K562 (cell line): ENCODE data around the gene FGFR1OP2. TPM values are rescaled to one million over a fixed set of nuclear protein-coding genes. Genes with fewer than 3 reads are reported as not detected.

Experiments used
- ATAC-seq: fragments of 200-7000 bp; cut with Tn5 transposase; 3 replicates; pipeline ENCODE4 v1.9.1; 2020; ENCODE audit warnings: moderate library complexity
- BruUV-seq: library from RNA; stranded (reverse); fragments of 400-500 nt; replicated peaks from 2 replicates; lab custom pipeline; 2021; lab: Mats Ljungman, UMichigan
- CTCF ChIA-PET: fragments of 300-600 bp; formaldehyde crosslinking; extraction: SDS; loops from one replicate; lab custom pipeline; 2021; ENCODE audit warnings: low intra/inter-chr PET ratio; lab: Yijun Ruan, JAX
- POLR2A ChIA-PET: fragments of 300-600, 350-650 bp; sonication (Branson Sonifier 250); formaldehyde crosslinking; extraction: SDS; loops from one replicate; lab custom pipeline; 2021; ENCODE audit warnings: antibody characterized with exemption, inconsistent platforms; lab: Yijun Ruan, JAX
- DNase-seq, 4 experiments: peaks; one replicate each; pipeline versions ENCODE4 v3.0.0 to v3.0.0-alpha.2; 2011 to 2018; ENCODE audit warnings: low spot score in 3 of 4, mixed read lengths in 3 of 4; ENCODE audit errors: extremely low read depth in 1 of 4
- FAIRE-seq: peaks from 2 replicates; lab custom pipeline; 2011; peaks lifted over from hg19 to GRCh38; lab: Jason Lieb, UNC
- H2AFZ ChIP-seq: 2 replicates; pipeline ENCODE4 v1.6.0; 2011; ENCODE audit warnings: low read depth, low read length, control low read depth, inconsistent platforms
- H3K27ac ChIP-seq: fragments of 200-600 bp; 3 replicates; pipeline ENCODE4 v1.8.0; 2011; ENCODE audit warnings: low read depth, mild to moderate bottlenecking, control low read depth, inconsistent platforms, low read length, moderate library complexity, mixed read lengths; ENCODE audit errors: extremely low read depth
- H3K27me3 ChIP-seq, 2 experiments: fragments of 300-600 bp in 1 of 2; 2 replicates in 1 of 2; 3 replicates in 1 of 2; pipeline versions ENCODE4 v1.6.0 to v1.8.0; 2011; ENCODE audit warnings: inconsistent platforms in 2 of 2, low read length in 2 of 2, mild to moderate bottlenecking in 1 of 2, mixed read lengths in 1 of 2, moderate library complexity in 1 of 2; ENCODE audit not compliant: control insufficient read depth in 2 of 2, insufficient read depth in 2 of 2
- H3K36me3 ChIP-seq: fragments of 300-600 bp; 3 replicates; pipeline ENCODE4 v1.8.0; 2011; ENCODE audit warnings: mild to moderate bottlenecking, low read length, inconsistent platforms; ENCODE audit not compliant: control insufficient read depth, insufficient read depth
- H3K4me1 ChIP-seq, 2 experiments: fragments of 200-600 bp in 1 of 2; replicated peaks in 1 of 2; 2 replicates in 1 of 2; 3 replicates in 1 of 2; pipeline versions ENCODE4 v1.5.1 to v1.8.0; 2011; ENCODE audit warnings: inconsistent platforms in 2 of 2, low read length in 2 of 2, mild to moderate bottlenecking in 1 of 2, mixed read lengths in 1 of 2, moderate library complexity in 1 of 2; ENCODE audit not compliant: control insufficient read depth in 2 of 2, insufficient read depth in 2 of 2
- H3K4me2 ChIP-seq: 2 replicates; pipeline ENCODE4 v1.6.1; 2011; ENCODE audit warnings: low read length, control low read depth, inconsistent platforms, mixed read lengths; ENCODE audit not compliant: insufficient read depth
- H3K4me3 ChIP-seq: fragments of 200-600 bp; sonication (generic), shearing (Covaris generic); 2 replicates; pipeline ENCODE4 v1.5.1; 2016; ENCODE audit warnings: control low read depth, inconsistent platforms
- H3K79me2 ChIP-seq: fragments of 200-600 bp; 3 replicates; pipeline ENCODE4 v1.8.0; 2011; ENCODE audit warnings: low read length, inconsistent platforms; ENCODE audit not compliant: control insufficient read depth, insufficient read depth
- H3K9ac ChIP-seq, 2 experiments: 2 replicates each; pipeline versions ENCODE4 v1.6.0 to v1.6.1; 2011; ENCODE audit warnings: low read depth in 2 of 2, low read length in 2 of 2, control low read depth in 1 of 2, inconsistent platforms in 1 of 2, mild to moderate bottlenecking in 1 of 2, mixed read lengths in 1 of 2; ENCODE audit not compliant: insufficient read depth in 1 of 2
- H3K9me1 ChIP-seq: one replicate; pipeline ENCODE4 v1.6.0; 2011; ENCODE audit warnings: inconsistent platforms, mild to moderate bottlenecking, low read length, moderate library complexity; ENCODE audit not compliant: control insufficient read depth, insufficient read depth
- H3K9me3 ChIP-seq: replicated peaks from 2 replicates; pipeline ENCODE4 v1.5.1; 2011; ENCODE audit warnings: low read depth, low read length, inconsistent platforms; ENCODE audit not compliant: control insufficient read depth, insufficient read depth
- H4K20me1 ChIP-seq: replicated peaks from 2 replicates; pipeline ENCODE4 v1.6.1; 2011; ENCODE audit warnings: low read length, inconsistent platforms, mixed read lengths; ENCODE audit not compliant: control insufficient read depth, insufficient read depth
- KAT8 ChIP-seq: fragments of 450-650 bp; IDR thresholded peaks from 2 replicates; pipeline ENCODE4 v1.6.1; 2016; ENCODE audit warnings: low read depth, mild to moderate bottlenecking
- NUFIP1 ChIP-seq: fragments of 450-650 bp; IDR thresholded peaks from 2 replicates; pipeline ENCODE4 v1.6.1; 2018; ENCODE audit not compliant: partially characterized antibody
- RBM22 ChIP-seq: fragments of 200-400 bp; formaldehyde crosslinking; IDR thresholded peaks from 2 replicates; pipeline ENCODE4 v1.6.1; 2018; ENCODE audit warnings: low read length, low read depth; ENCODE audit not compliant: poor library complexity, severe bottlenecking
- SAFB2 ChIP-seq: fragments of 200-400 bp; formaldehyde crosslinking; IDR thresholded peaks from 2 replicates; pipeline ENCODE4 v1.6.1; 2018; ENCODE audit warnings: borderline replicate concordance, low read length, low read depth, moderate library complexity; ENCODE audit not compliant: severe bottlenecking
- ZNF79 ChIP-seq: fragments of 250-450 bp; sonication (Bioruptor Pico); IDR thresholded peaks from 2 replicates; pipeline ENCODE4 v1.4.0; 2020; ENCODE audit warnings: low read depth, mild to moderate bottlenecking, moderate library complexity
- WGBS: fragments of 100-300 bp; shearing (Covaris generic); methylation state at CpG from one replicate; pipeline ENCODE4 v1.1.6; 2016; ENCODE audit warnings: low coverage, mixed read lengths; ENCODE audit not compliant: insufficient coverage; ENCODE audit errors: missing lambda C conversion rate; 5-methylcytosine and 5-hydroxymethylcytosine counted together
- in situ Hi-C: fragments of 300-500 bp; cut with MboI; formaldehyde crosslinking; loops from 4 replicates; pipeline ENCODE4 v1.15.0; 2018; ENCODE audit warnings: inconsistent platforms, mixed read lengths
- intact Hi-C: fragments of 100-400 bp; cut with micrococcal nuclease; formaldehyde crosslinking; loops from 2 replicates; pipeline ENCODE4 v1.14.2; 2022
- polyA plus RNA-seq, 8 experiments: library from polyadenylated mRNA; depleted of rRNA in 4 of 8; stranded (reverse) in 5 of 8; unstranded in 3 of 8; fragments of >200 nt; fragmentation: Nextera tagmentation in 2 of 8; fragmentation: Illumina TruSeq in 1 of 8; extraction: Ambion mirVana in 2 of 8; extraction: Trizol in 1 of 8; gene quantifications; 2 replicates each; pipeline versions ENCODE4 v1.2.1 to v1.2.3, GENCODE V29; 2011 to 2014; ENCODE audit warnings: inconsistent platforms in 1 of 8, missing spikeins in 1 of 8
- total RNA-seq, 7 experiments: library from RNA; depleted of rRNA in 6 of 7; stranded (reverse); fragments of >200 nt in 6 of 7; fragmentation: Illumina TruSeq in 2 of 7; extraction: Trizol in 2 of 7; gene quantifications; 2 replicates each; pipeline versions ENCODE4 v1.2.1 to v1.2.3, GENCODE V29; 2011 to 2021; ENCODE audit warnings: low replicate concordance in 1 of 7

FGFR1OP2 gene
- total and polyA plus RNA-seq, 9 of the 15 experiments (the other 6 are each of a cell fraction or from before 2014, with no cell fraction given): 31.6 to 49.0 (median 37.1) TPM

- no peak overlapping the region for H3K9ac ChIP-seq
- intact Hi-C loops (no loop called here), in situ Hi-C loops (no loop called here)
- no peaks in the 10 kb centered on the region for H3K79me2 ChIP-seq
- H3K27ac ChIP-seq: no peak overlapping the region
- ATAC-seq: peak; percentile 31; the same call in 1 of the 3 replicates
- H3K4me1 ChIP-seq: no peaks in the 10 kb centered on the region
- BruUV-seq: no TSS peak
- TF ChIP-seq SAFB2 (no peak), NUFIP1 (no peak), KAT8 (no peak), RBM22 (no peak), ZNF79 (CRISPR knock-in tag) (no peak)
- H3K4me2 ChIP-seq: no peak overlapping the region
- no peaks in the 10 kb centered on the region for H3K27me3 ChIP-seq
- no peak overlapping the region for H3K4me3 ChIP-seq
- 92% methylated on average over 1 of the region's 1 CpG for WGBS
- no peak for DNase-seq
- no peaks in the 10 kb centered on the region for H3K9me3 ChIP-seq
- no peak for FAIRE-seq
- peaks cover 81% of the 10 kb centered on the region for H3K36me3 ChIP-seq
- no peaks in the 10 kb centered on the region for H3K9me1 ChIP-seq
- CTCF ChIA-PET: no interaction called here
- POLR2A ChIA-PET: no interaction called here
- no peaks in the 10 kb centered on the region for H4K20me1 ChIP-seq
- H2AFZ ChIP-seq: no peak overlapping the region
These were observed 31.6 kb upstream of the FGFR1OP2 start for GRCh38 chr12:26906704-26907103.
